Amygdala (tissue), 56 donors: Measurements from ENCODE around the gene DRD4.

Experiments used
- DNase-seq, 56 donors: peaks; one replicate each; lab custom pipeline; 2025; lab: John Stamatoyannopoulos, UW

The DRD4 gene

GRCh38 chr11:609341-609811 lies 27.7 kb upstream of the DRD4 start:
- no peak for DNase-seq

- DNase-seq = no peak
These were observed 26.8 kb upstream of the DRD4 start for GRCh38 chr11:610146-610801.

GRCh38 chr11:611001-611996 lies 25.8 kb upstream of the DRD4 start:
- DNase-seq = no peak

GRCh38 chr11:612201-612960 lies 24.7 kb upstream of the DRD4 start:
- DNase-seq = no peak

- no peak for DNase-seq
These were observed 24.1 kb upstream of the DRD4 start for GRCh38 chr11:612961-613300.

GRCh38 chr11:613369-613968 lies 23.6 kb upstream of the DRD4 start:
- DNase-seq = peak in 13 of 56 donors; percentile 24 to 47 (median 37)

- DNase-seq = no peak
These were observed 22.9 kb upstream of the DRD4 start for GRCh38 chr11:614021-614622.

- DNase-seq = peak in 3 of 56 donors; percentile 13 to 37 (median 22)
These were observed 22.2 kb upstream of the DRD4 start for GRCh38 chr11:614623-615503.

- peak; percentile 5 to 93 (median 76) for DNase-seq
These were observed 21.4 kb upstream of the DRD4 start, which contains the start of gene IRF7 for GRCh38 chr11:615504-616319. Gene IRF7 (minus strand): TSS chr11:615950. CDS start chr11:615364, 586 bp downstream.

GRCh38 chr11:616320-617198 lies 20.5 kb upstream of the DRD4 start:
- no peak for DNase-seq

GRCh38 chr11:617199-617911 lies 19.7 kb upstream of the DRD4 start:
- no peak for DNase-seq

- DNase-seq = peak in 4 of 56 donors; percentile 14 to 62 (median 40)
These were observed 19.0 kb upstream of the DRD4 start for GRCh38 chr11:617912-618682.

- DNase-seq = no peak
These were observed 18.0 kb upstream of the DRD4 start for GRCh38 chr11:618856-619627.

- DNase-seq = no peak
These were observed 17.4 kb upstream of the DRD4 start for GRCh38 chr11:619628-620050.

- DNase-seq = no peak
These were observed 16.9 kb upstream of the DRD4 start for GRCh38 chr11:620201-620600.
